Measurements from ENCODE around the gene CDYL. TPM values are rescaled to one million over a fixed set of nuclear protein-coding genes. Genes with fewer than 3 reads are reported as not detected.

Gene CDYL
- total RNA-seq, 1 donor from 2014 or later: 74.1 TPM

- no peak overlapping the region for H3K4me3 Mint-ChIP-seq
- peaks cover 3% of the 10 kb centered on the region for H3K9me3 Mint-ChIP-seq
- TF ChIP-seq, protein P1, sequence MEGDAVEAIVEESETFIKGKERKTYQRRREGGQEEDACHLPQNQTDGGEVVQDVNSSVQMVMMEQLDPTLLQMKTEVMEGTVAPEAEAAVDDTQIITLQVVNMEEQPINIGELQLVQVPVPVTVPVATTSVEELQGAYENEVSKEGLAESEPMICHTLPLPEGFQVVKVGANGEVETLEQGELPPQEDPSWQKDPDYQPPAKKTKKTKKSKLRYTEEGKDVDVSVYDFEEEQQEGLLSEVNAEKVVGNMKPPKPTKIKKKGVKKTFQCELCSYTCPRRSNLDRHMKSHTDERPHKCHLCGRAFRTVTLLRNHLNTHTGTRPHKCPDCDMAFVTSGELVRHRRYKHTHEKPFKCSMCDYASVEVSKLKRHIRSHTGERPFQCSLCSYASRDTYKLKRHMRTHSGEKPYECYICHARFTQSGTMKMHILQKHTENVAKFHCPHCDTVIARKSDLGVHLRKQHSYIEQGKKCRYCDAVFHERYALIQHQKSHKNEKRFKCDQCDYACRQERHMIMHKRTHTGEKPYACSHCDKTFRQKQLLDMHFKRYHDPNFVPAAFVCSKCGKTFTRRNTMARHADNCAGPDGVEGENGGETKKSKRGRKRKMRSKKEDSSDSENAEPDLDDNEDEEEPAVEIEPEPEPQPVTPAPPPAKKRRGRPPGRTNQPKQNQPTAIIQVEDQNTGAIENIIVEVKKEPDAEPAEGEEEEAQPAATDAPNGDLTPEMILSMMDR (conservative IDR thresholded peaks at IDR 0.05): no peak
- no peak for DNase-seq (ENCODE audit: extremely low spot score, unreplicated experiment)
- peaks cover 13% of the 10 kb centered on the region for H3K36me3 Mint-ChIP-seq
- no peak overlapping the region for H3K27ac Mint-ChIP-seq
- no peaks in the 10 kb centered on the region for H3K27me3 Mint-ChIP-seq
- peaks cover 12% of the 10 kb centered on the region for H3K4me1 Mint-ChIP-seq (ENCODE audit: unreplicated experiment)
Observed at GRCh38 chr6:4815584-4815983, 39.4 kb downstream of the CDYL start.

DNA sequence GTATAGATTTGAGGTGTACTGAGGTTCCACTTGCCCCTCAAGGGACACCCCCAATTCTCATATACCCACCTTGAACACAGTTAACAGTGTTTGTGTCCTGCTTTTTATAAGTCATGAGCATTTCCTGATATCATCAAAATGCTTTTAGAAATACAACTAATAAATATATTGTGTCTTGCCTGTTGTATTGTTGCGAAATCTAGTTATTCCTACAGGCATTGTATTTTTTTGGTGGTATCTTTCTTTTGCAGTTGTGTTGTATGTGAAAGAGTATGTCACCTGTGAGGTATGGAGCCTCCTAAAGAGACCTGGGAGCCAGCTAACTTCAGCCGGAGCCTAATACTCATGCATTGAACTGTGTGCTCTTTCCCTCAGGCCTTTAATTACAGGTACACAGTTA is 40.7 kb downstream of the CDYL start:
- DNase-seq (ENCODE audit: extremely low spot score, unreplicated experiment): no peak
- no peak overlapping the region for H3K4me3 Mint-ChIP-seq
- H3K9me3 Mint-ChIP-seq: no peaks in the 10 kb centered on the region
- peaks cover 15% of the 10 kb centered on the region for H3K4me1 Mint-ChIP-seq (ENCODE audit: unreplicated experiment)
- TF ChIP-seq, protein P1 (conservative IDR thresholded peaks at IDR 0.05): no peak
- H3K36me3 Mint-ChIP-seq: peaks cover 16% of the 10 kb centered on the region
- H3K27me3 Mint-ChIP-seq: no peaks in the 10 kb centered on the region
- no peak overlapping the region for H3K27ac Mint-ChIP-seq

GRCh38 chr6:4817551-4817950 is 41.3 kb downstream of the CDYL start:
- H3K36me3 Mint-ChIP-seq: peaks cover 12% of the 10 kb centered on the region

GRCh38 chr6:4818272-4818938 is 42.2 kb downstream of the CDYL start:
- Mint-ChIP-seq H3K27ac (no peak overlapping the region), H3K36me3 (peaks cover 12% of the 10 kb centered on the region), H3K27me3 (no peaks in the 10 kb centered on the region), H3K4me3 (no peak overlapping the region), H3K9me3 (no peaks in the 10 kb centered on the region), H3K4me1 (ENCODE audit: unreplicated experiment) (peaks cover 12% of the 10 kb centered on the region)
- TF ChIP-seq, protein P1 (conservative IDR thresholded peaks at IDR 0.05): no peak
- DNase-seq (ENCODE audit: extremely low spot score, unreplicated experiment): no peak

More at GRCh38 chr6:4817551-4817950, 41.3 kb downstream of the CDYL start:
- H3K27ac Mint-ChIP-seq: no peak overlapping the region
- no peaks in the 10 kb centered on the region for H3K9me3 Mint-ChIP-seq
- no peak for DNase-seq (ENCODE audit: extremely low spot score, unreplicated experiment)
- peaks cover 12% of the 10 kb centered on the region for H3K4me1 Mint-ChIP-seq (ENCODE audit: unreplicated experiment)
- TF ChIP-seq, protein P1 (conservative IDR thresholded peaks at IDR 0.05): no peak
- no peaks in the 10 kb centered on the region for H3K27me3 Mint-ChIP-seq
- H3K4me3 Mint-ChIP-seq: no peak overlapping the region

GRCh38 chr6:4819706-4820283 is 43.6 kb downstream of the CDYL start:
- peaks cover 5% of the 10 kb centered on the region for H3K9me3 Mint-ChIP-seq
- H3K27me3 Mint-ChIP-seq: no peaks in the 10 kb centered on the region

More at GRCh38 chr6:4819706-4820283, 43.6 kb downstream of the CDYL start:
- Mint-ChIP-seq H3K4me3 (no peak overlapping the region), H3K36me3 (peaks cover 12% of the 10 kb centered on the region), H3K27ac (no peak overlapping the region), H3K4me1 (ENCODE audit: unreplicated experiment) (peaks cover 10% of the 10 kb centered on the region)
- TF ChIP-seq, protein P1 (conservative IDR thresholded peaks at IDR 0.05): no peak
- DNase-seq (ENCODE audit: extremely low spot score, unreplicated experiment): no peak

Data from type B pancreatic cell (in vitro differentiated cells).